H1 (cell line): ENCODE results near the gene TEX51. TPM values are rescaled to one million over a fixed set of nuclear protein-coding genes. Genes with fewer than 3 reads are reported as not detected.

Experiments used
- CTCF ChIA-PET: fragments of 300-600 bp; sonication (Branson Sonifier 250); formaldehyde crosslinking; loops from one replicate; lab custom pipeline; 2021; ENCODE audit not compliant: partially characterized antibody; lab: Charles Lee
- POLR2A ChIA-PET: fragments of 300-600 bp; sonication (Branson Sonifier 250); formaldehyde crosslinking; loops from one replicate; lab custom pipeline; 2021; ENCODE audit warnings: inconsistent platforms; ENCODE audit not compliant: partially characterized antibody; lab: Charles Lee
- DNase-seq, 2 experiments: peaks; one replicate each; pipeline versions ENCODE4 v3.0.0 to v3.0.0-alpha.2; 2010 to 2022; ENCODE audit warnings: low spot score in 2 of 2, low read depth in 1 of 2, mixed read lengths in 1 of 2
- FAIRE-seq: peaks from 2 replicates; lab custom pipeline; 2011; peaks lifted over from hg19 to GRCh38; lab: Jason Lieb, UNC
- H2AFZ ChIP-seq: 2 replicates; pipeline ENCODE4 v1.8.1; 2012; ENCODE audit warnings: low read length, inconsistent platforms
- H2AK5ac ChIP-seq: 2 replicates; pipeline ENCODE4 v1.6.1; 2013; ENCODE audit warnings: low read depth, low read length
- H2BK120ac ChIP-seq: replicated peaks from 2 replicates; pipeline ENCODE3; 2013; ENCODE audit warnings: low read depth, low read length, inconsistent platforms
- H2BK12ac ChIP-seq: 2 replicates; pipeline ENCODE4 v1.6.1; 2013; ENCODE audit warnings: low read depth, low read length
- H2BK15ac ChIP-seq: 2 replicates; pipeline ENCODE4 v1.6.1; 2013; ENCODE audit warnings: low read length
- H2BK20ac ChIP-seq: 2 replicates; pipeline ENCODE4 v1.6.1; 2013; ENCODE audit warnings: low read length
- H2BK5ac ChIP-seq: 2 replicates; pipeline ENCODE4 v1.6.1; 2013; ENCODE audit warnings: low read depth, low read length
- H3K14ac ChIP-seq: 2 replicates; pipeline ENCODE4 v1.6.1; 2013; ENCODE audit warnings: inconsistent platforms; ENCODE audit not compliant: insufficient read length
- H3K18ac ChIP-seq: 2 replicates; pipeline ENCODE4 v1.6.1; 2013; ENCODE audit warnings: low read length; ENCODE audit errors: extremely low read depth
- H3K23ac ChIP-seq: 2 replicates; pipeline ENCODE4 v1.6.1; 2013; ENCODE audit warnings: inconsistent platforms; ENCODE audit not compliant: insufficient read length
- H3K23me2 ChIP-seq: 2 replicates; pipeline ENCODE4 v1.6.1; 2013; ENCODE audit warnings: low read depth, low read length
- H3K27ac ChIP-seq: 2 replicates; pipeline ENCODE4 v1.6.1; 2011; ENCODE audit warnings: low read depth, low read length, inconsistent platforms
- H3K27me3 ChIP-seq, 4 experiments: replicated peaks in 1 of 4; 1 replicate in 1 of 4; 2 replicates in 3 of 4; pipeline versions ENCODE4 v1.6.1 to v1.8.1; 2011 to 2013; ENCODE audit warnings: low read length in 3 of 4, mild to moderate bottlenecking in 3 of 4, inconsistent platforms in 2 of 4, mixed read lengths in 2 of 4, moderate library complexity in 1 of 4; ENCODE audit not compliant: control insufficient read depth in 3 of 4, insufficient read depth in 3 of 4; ENCODE audit errors: extremely low read depth in 1 of 4
- H3K36me3 ChIP-seq, 4 experiments: 2 replicates each; pipeline versions ENCODE4 v1.6.1 to v1.8.1; 2011 to 2013; ENCODE audit warnings: mild to moderate bottlenecking in 4 of 4, low read length in 3 of 4, moderate library complexity in 2 of 4, control low read depth in 1 of 4, inconsistent platforms in 1 of 4; ENCODE audit not compliant: insufficient read depth in 4 of 4, control insufficient read depth in 2 of 4
- H3K4ac ChIP-seq: replicated peaks from 2 replicates; pipeline ENCODE3; 2013; ENCODE audit warnings: low read length, low read depth, mixed read lengths, inconsistent platforms; ENCODE audit not compliant: insufficient read length
- H3K4me1 ChIP-seq, 4 experiments: replicated peaks in 1 of 4; 1 replicate in 1 of 4; 2 replicates in 3 of 4; pipeline versions ENCODE4 v1.6.1 to v1.8.1; 2011 to 2013; ENCODE audit warnings: low read length in 3 of 4, inconsistent platforms in 2 of 4, mixed read lengths in 1 of 4; ENCODE audit not compliant: insufficient read depth in 4 of 4, control insufficient read depth in 3 of 4
- H3K4me2 ChIP-seq, 2 experiments: 2 replicates each; pipeline versions ENCODE4 v1.6.1 to v1.8.1; 2011 to 2013; ENCODE audit warnings: low read depth in 2 of 2, low read length in 2 of 2, control low read depth in 1 of 2, inconsistent platforms in 1 of 2, mild to moderate bottlenecking in 1 of 2; ENCODE audit not compliant: insufficient read depth in 1 of 2
- H3K4me3 ChIP-seq, 4 experiments: fragments of 200-600, 300-600 bp in 1 of 4; sonication (generic), shearing (Covaris generic), sonication (Bioruptor Twin) in 1 of 4; 2 replicates each; pipeline versions ENCODE4 v1.5.1 to v1.8.1; 2011 to 2016; ENCODE audit warnings: low read length in 4 of 4, low read depth in 3 of 4, control low read depth in 2 of 4, inconsistent platforms in 2 of 4, mild to moderate bottlenecking in 2 of 4, mixed read lengths in 1 of 4, moderate library complexity in 1 of 4; ENCODE audit not compliant: insufficient read depth in 2 of 4; ENCODE audit errors: extremely low read depth in 1 of 4
- H3K56ac ChIP-seq: replicated peaks from 2 replicates; pipeline ENCODE3; 2013; ENCODE audit warnings: low read depth, mild to moderate bottlenecking, mixed read lengths, low read length, inconsistent platforms; ENCODE audit not compliant: insufficient read length
- H3K79me1 ChIP-seq: 2 replicates; pipeline ENCODE4 v1.6.1; 2013; ENCODE audit warnings: low read depth, low read length, control low read depth
- H3K79me2 ChIP-seq, 2 experiments: 2 replicates each; pipeline versions ENCODE4 v1.6.1 to v1.8.1; 2012 to 2013; ENCODE audit warnings: low read length in 2 of 2, mild to moderate bottlenecking in 2 of 2, inconsistent platforms in 1 of 2; ENCODE audit not compliant: insufficient read depth in 2 of 2, control insufficient read depth in 1 of 2
- H3K9ac ChIP-seq, 4 experiments: replicated peaks in 1 of 4; 1 replicate in 1 of 4; 2 replicates in 3 of 4; pipeline versions ENCODE4 v1.6.1 to v1.8.1; 2011 to 2013; ENCODE audit warnings: low read depth in 3 of 4, low read length in 3 of 4, control low read depth in 2 of 4, mild to moderate bottlenecking in 2 of 4, moderate library complexity in 2 of 4, inconsistent platforms in 1 of 4; ENCODE audit errors: extremely low read depth in 1 of 4
- H3K9me3 ChIP-seq, 2 experiments: 2 replicates each; pipeline versions ENCODE4 v1.6.1 to v1.8.1; 2012 to 2013; ENCODE audit warnings: mild to moderate bottlenecking in 2 of 2, moderate library complexity in 2 of 2, control low read depth in 1 of 2, inconsistent platforms in 1 of 2, low read depth in 1 of 2, low read length in 1 of 2, mixed read lengths in 1 of 2; ENCODE audit not compliant: insufficient read depth in 2 of 2
- H4K20me1 ChIP-seq, 2 experiments: replicated peaks in 1 of 2; 2 replicates each; pipeline versions ENCODE3 to v1.8.1; 2011 to 2013; ENCODE audit warnings: inconsistent platforms in 2 of 2, low read length in 2 of 2, mild to moderate bottlenecking in 1 of 2; ENCODE audit not compliant: insufficient read depth in 2 of 2, control insufficient read depth in 1 of 2
- H4K5ac ChIP-seq: 2 replicates; pipeline ENCODE4 v1.6.1; 2013; ENCODE audit warnings: low read length, low read depth, mixed read lengths, inconsistent platforms; ENCODE audit not compliant: insufficient read length
- H4K8ac ChIP-seq: 2 replicates; pipeline ENCODE4 v1.8.0; 2013; ENCODE audit warnings: mild to moderate bottlenecking, moderate library complexity, low read length, inconsistent platforms; ENCODE audit not compliant: insufficient read depth; ENCODE audit errors: extremely low read depth
- H4K91ac ChIP-seq: replicated peaks from 2 replicates; pipeline ENCODE3; 2013; ENCODE audit warnings: low read length, mixed read lengths, inconsistent platforms; ENCODE audit not compliant: insufficient read length
- SP2 ChIP-seq: IDR thresholded peaks from 2 replicates; pipeline ENCODE4 v1.6.1; 2012; ENCODE audit warnings: mild to moderate bottlenecking, low read length, inconsistent platforms
- WGBS, 2 experiments: shearing (Covaris generic) in 1 of 2; methylation state at CpG; one replicate each; pipeline versions ENCODE4 v1.1.6 to v1.1.7; 2013 to 2015; ENCODE audit warnings: low lambda C conversion rate in 2 of 2, mixed read lengths in 2 of 2, inconsistent platforms in 1 of 2, low coverage in 1 of 2, missing lambda C conversion rate in 1 of 2; ENCODE audit not compliant: insufficient replicate concordance in 2 of 2, insufficient coverage in 1 of 2, insufficient read length in 1 of 2; ENCODE audit errors: extremely low coverage in 1 of 2, missing lambda C conversion rate in 1 of 2; 5-methylcytosine and 5-hydroxymethylcytosine counted together
- polyA plus RNA-seq, 7 experiments: library from polyadenylated mRNA; depleted of rRNA in 3 of 7; stranded (reverse) in 5 of 7; unstranded in 2 of 7; fragments of >200 nt in 5 of 7; fragments of 200-250 nt in 2 of 7; gene quantifications; 1 replicate in 5 of 7; 2 replicates in 1 of 7; 4 replicates in 1 of 7; pipeline versions ENCODE4 v1.2.1 to v1.2.3, GENCODE V29; 2011 to 2013; ENCODE audit warnings: missing spikeins in 2 of 7, mixed read lengths in 2 of 7
- total RNA-seq: library from RNA; stranded (reverse); fragmentation: NEBNext Ultra II Directional; extraction: Animal tissue kit (Norgen Biotek cat#: 25700); gene quantifications from 2 replicates; pipeline ENCODE4 v1.2.1, GENCODE V29; 2021

TEX51 gene
- total and polyA plus RNA-seq, 2 of the 8 experiments (the other 6 are each of a cell fraction or from before 2014, with no cell fraction given), result not detected

DNA sequence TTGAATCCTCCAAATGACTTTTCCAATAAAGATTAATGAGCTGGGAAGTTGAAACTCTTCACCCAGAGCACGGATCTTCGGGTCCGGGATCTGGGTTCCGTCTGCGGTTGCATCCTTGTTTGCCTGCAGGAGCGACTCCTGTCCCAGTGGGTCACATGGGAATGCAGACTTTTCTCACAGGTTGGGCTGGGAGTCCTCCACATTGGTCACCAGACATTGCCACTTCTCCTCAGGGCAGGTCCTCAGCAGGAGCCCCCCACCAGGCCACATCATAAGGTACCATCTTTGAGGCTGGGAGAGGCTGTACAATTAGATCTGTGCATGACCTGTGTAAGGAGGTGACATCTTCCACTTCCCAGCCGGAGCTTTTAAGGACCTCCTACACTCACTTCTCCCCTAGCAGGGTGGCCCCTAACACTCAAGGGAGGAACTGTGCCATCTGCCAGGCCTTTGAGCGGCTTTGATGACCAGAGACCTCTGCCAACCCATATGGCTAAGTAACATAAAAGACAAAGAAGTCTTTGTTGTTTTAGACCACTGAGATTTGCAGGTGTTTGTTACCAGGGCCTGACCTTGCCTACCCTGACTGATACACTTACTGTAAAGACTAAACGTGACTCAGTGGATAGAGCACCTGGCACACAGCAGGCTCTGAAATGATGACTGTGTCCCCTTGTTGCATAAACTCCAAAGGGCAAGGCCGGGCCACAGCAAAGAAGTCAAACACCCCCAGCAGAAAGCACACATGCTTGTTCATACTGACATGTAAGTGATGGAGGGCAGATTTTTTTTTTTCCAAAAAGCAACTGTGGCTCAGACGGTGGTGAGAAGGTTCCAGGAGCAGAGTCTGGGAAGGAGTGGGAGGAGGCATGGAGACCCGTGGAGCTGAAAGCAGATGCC lies 7.9 kb upstream of the TEX51 start:
- H4K20me1 ChIP-seq, result no peaks in the 10 kb centered on the region
- no peak overlapping the region for H3K27ac ChIP-seq
- no peaks in the 10 kb centered on the region for H3K36me3 ChIP-seq
- no peak overlapping the region for H3K4me3 ChIP-seq
- no peak overlapping the region for H2BK20ac ChIP-seq
- H3K9me3 ChIP-seq, result no peaks in the 10 kb centered on the region
- 88% methylated on average over 12 of the region's 12 CpGs; no CpG with 5 or more reads in 1 of the 2 experiments for WGBS, 2 experiments
- H2BK12ac ChIP-seq, result no peak overlapping the region
- POLR2A ChIA-PET, result no interaction called here
- CTCF ChIA-PET, result interaction anchor here (0.7 to 1.8 kb wide), 7 partner anchors 8 to 257 kb away, joined by 3 to 10 read pairs (median 3); no protein-coding TSS in a partner anchor
- H2AK5ac ChIP-seq, result no peak overlapping the region
- H4K5ac ChIP-seq, result no peak overlapping the region
- no peak for TF ChIP-seq SP2
- H3K4ac ChIP-seq, result no peak overlapping the region
- no peak overlapping the region for H2AFZ ChIP-seq
- DNase-seq, result no peak
- peak overlapping the region; percentile 42 for H4K8ac ChIP-seq
- H3K4me2 ChIP-seq, result no peak overlapping the region
- no peak overlapping the region for H2BK120ac ChIP-seq
- H3K14ac ChIP-seq, result no peak overlapping the region
- H3K9ac ChIP-seq, result no peak overlapping the region
- no peak overlapping the region for H2BK5ac ChIP-seq
- no peaks in the 10 kb centered on the region; the same call in 1 of the 2 replicates for H3K23me2 ChIP-seq
- H3K56ac ChIP-seq, result no peak overlapping the region
- FAIRE-seq, result no peak
- no peaks in the 10 kb centered on the region for H3K79me1 ChIP-seq
- no peak overlapping the region for H2BK15ac ChIP-seq
- H3K18ac ChIP-seq, result no peak overlapping the region
- H4K91ac ChIP-seq, result no peak overlapping the region
- peaks cover 0 to 9% (median 5%) of the 10 kb centered on the region in 4 experiments; a peak in 3 of 7 replicates for H3K27me3 ChIP-seq
- H3K79me2 ChIP-seq, result no peaks in the 10 kb centered on the region
- H3K4me1 ChIP-seq, result peaks cover 0 to 11% (median 4%) of the 10 kb centered on the region in 4 experiments; a peak in 5 of 7 replicates
- no peak overlapping the region for H3K23ac ChIP-seq
